ENCODE measurements around the gene RMND5A. TPM values are rescaled to one million over a fixed set of nuclear protein-coding genes. Genes with fewer than 3 reads are reported as not detected.

RMND5A gene, protein sequence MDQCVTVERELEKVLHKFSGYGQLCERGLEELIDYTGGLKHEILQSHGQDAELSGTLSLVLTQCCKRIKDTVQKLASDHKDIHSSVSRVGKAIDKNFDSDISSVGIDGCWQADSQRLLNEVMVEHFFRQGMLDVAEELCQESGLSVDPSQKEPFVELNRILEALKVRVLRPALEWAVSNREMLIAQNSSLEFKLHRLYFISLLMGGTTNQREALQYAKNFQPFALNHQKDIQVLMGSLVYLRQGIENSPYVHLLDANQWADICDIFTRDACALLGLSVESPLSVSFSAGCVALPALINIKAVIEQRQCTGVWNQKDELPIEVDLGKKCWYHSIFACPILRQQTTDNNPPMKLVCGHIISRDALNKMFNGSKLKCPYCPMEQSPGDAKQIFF
- polyA plus RNA-seq (ENCODE audit: insufficient read length in 10 of 10) = 10 to 100 TPM; 27.8 to 47.6 (median 34.7) TPM
- long read RNA-seq, donor 1, full-length matches to known transcripts = 8 of 32 reads
- long read RNA-seq, donor 1, partial matches to known transcripts = 24 of 32 reads
- long read RNA-seq, donor 1, other reads (novel, unspliced or antisense) = 0 of 32 reads
- long read RNA-seq, donor 2, full-length matches to known transcripts = 4 of 4 reads
- long read RNA-seq, donor 2, partial matches to known transcripts = 0 of 4 reads
- long read RNA-seq, donor 2, other reads (novel, unspliced or antisense) = 0 of 4 reads
- long read RNA-seq, donor 3 = 0 reads
- long read RNA-seq, donor 4, full-length matches to known transcripts = 2 of 8 reads
- long read RNA-seq, donor 4, partial matches to known transcripts = 6 of 8 reads
- long read RNA-seq, donor 4, other reads (novel, unspliced or antisense) = 0 of 8 reads
- long read RNA-seq, donor 5, full-length matches to known transcripts = 4 of 4 reads
- long read RNA-seq, donor 5, partial matches to known transcripts = 0 of 4 reads
- long read RNA-seq, donor 5, other reads (novel, unspliced or antisense) = 0 of 4 reads
- long read RNA-seq, donor 6, full-length matches to known transcripts = 4 of 4 reads
- long read RNA-seq, donor 6, partial matches to known transcripts = 0 of 4 reads
- long read RNA-seq, donor 6, other reads (novel, unspliced or antisense) = 0 of 4 reads
- long read RNA-seq, donor 7, full-length matches to known transcripts = 4 of 4 reads
- long read RNA-seq, donor 7, partial matches to known transcripts = 0 of 4 reads
- long read RNA-seq, donor 7, other reads (novel, unspliced or antisense) = 0 of 4 reads
- long read RNA-seq, donor 8, full-length matches to known transcripts = 3 of 3 reads
- long read RNA-seq, donor 8, partial matches to known transcripts = 0 of 3 reads
- long read RNA-seq, donor 8, other reads (novel, unspliced or antisense) = 0 of 3 reads
- long read RNA-seq, donor 9, full-length matches to known transcripts = 1 of 1 reads
- long read RNA-seq, donor 9, partial matches to known transcripts = 0 of 1 reads
- long read RNA-seq, donor 9, other reads (novel, unspliced or antisense) = 0 of 1 reads

GRCh38 chr2:86719637-86720539 lies at the start of gene RMND5A:
Gene RMND5A, plus strand, starts transcription at chr2:86720291. Its CDS starts 377 bp downstream, at chr2:86720668.
- peak; percentile 85 to 95 (median 87) for DNase-seq

DNA sequence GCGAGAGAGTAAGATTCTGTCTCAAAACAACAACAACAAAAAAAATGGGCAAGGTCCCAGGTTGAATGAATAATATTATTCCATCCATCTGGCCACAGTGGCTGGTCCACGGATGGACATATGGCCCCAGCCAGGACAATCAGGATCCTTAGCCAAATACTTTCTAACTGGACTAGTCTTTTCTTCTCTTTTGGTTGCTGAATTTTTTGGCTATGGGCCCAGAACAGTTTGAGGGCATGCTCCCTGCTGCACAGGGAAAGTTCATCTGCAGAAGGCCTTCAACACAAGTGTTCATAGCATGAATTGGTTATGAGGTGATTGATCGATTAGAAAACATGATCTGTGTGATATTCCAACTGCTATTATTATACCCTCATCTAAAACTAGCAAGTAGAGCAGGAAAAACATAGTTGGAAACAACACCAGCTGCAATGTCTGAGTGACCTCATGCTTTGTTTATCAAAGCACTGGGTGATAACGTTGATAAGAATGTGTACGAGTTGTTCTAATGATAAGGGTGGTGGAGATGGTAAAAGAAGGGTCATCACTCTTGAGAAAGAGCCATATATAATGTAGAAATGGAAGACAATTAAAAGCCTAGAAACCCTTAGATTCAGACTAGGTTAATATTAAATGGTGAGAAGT lies 48.6 kb upstream of the RMND5A start:
- DNase-seq = peak in 2 of 3 donors; percentile 2 to 9

DNA sequence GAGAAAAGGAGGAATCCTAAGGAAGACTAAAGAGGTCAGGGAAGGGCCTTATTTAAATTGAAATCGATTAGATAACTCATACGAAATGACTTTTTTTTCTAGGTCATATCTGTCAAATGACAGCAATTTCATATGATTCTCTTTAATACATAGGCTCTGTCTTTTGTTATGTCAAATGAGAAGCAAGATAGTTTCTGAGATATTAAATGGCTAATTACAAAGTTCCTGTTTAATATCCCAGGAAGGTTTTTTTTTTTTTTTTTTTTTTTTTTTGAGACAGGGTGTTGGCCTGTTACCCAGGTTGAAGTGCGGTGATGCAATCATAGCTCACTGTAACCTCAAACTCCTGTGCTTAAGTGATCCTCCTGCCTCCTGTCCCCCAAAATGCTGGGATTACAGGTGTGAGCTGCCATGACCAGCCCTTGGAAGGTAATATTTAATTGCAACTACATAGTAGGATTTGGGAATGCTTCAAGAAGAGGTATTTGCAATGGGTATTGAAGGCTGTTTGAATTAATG lies 48.0 kb upstream of the RMND5A start:
- DNase-seq = no peak

GRCh38 chr2:86673011-86673410 lies 47.1 kb upstream of the RMND5A start:
- no peak for DNase-seq

DNA sequence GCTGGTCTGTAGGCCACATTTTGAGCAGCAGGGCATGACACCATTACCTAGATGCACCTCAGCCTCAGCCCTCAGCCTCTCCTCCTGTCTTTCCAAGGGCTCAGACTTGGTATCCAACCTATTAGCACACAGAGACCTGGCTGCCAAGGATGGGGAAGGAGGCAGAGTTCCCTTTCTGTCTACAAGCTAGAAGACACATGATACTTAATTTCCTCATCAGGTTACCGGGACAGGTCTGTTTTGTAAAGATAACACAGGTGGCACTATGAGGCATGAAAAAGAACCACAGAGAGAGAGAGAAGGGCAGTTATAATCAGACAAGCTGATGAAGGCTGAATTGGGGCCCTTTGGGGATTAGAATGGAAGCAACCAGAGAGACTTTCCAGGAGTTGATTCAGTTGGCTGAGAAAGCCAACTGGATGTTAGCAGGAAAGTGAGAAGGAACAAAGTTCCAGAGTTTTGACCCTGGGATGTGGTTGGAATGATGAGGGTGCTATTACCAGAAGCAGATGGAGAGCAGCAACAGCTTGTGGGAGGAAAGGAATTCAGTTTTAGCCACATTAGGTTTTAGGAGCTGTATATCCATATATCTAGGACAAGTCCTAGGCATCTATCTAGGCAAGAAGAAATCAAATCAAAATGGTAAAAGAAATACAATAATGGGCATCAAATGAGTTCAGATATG lies 46.0 kb upstream of the RMND5A start:
- DNase-seq = no peak

DNA sequence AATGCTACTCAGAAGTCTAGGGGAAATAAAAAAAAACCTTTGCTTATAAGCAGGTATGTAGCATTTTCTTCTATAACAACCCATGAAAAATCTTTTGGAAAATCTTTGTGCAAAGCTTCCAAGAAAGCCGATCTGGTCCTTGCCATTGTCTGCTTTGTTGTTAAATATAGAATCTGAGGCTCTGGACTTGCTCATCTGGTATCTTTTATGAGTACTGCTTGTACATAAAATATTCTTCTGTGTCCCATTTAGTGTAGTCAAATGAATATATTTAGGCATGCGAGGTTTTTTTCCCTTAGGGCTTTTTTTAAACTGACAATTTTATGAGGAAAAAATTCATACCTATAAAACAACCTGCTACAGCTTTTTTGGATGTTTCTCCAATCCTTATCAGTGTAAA lies 45.0 kb upstream of the RMND5A start:
- no peak for DNase-seq

- no peak for DNase-seq
Observed at GRCh38 chr2:86675511-86676015, 44.5 kb upstream of the RMND5A start.

GRCh38 chr2:86677816-86678215 lies 42.3 kb upstream of the RMND5A start:
- DNase-seq = no peak

DNA sequence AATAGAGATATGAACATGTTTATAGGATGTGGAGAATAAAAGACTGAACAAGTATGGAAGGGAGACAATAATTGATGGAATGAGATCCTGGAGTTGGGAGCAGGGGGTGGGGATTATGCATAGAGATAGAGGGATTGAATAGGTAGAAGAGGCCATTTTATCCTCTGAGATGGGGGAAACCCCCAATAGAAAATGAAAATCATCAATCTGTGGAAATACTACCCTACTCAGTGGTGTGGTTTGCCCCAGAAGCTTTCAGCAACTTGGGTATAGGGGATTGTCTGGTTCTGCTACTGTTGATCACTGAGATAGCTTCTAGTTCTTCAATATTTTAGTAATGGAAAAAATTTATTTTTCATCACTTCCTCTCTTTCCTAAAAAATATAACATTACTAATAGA lies 41.1 kb upstream of the RMND5A start:
- no peak for DNase-seq

DNA sequence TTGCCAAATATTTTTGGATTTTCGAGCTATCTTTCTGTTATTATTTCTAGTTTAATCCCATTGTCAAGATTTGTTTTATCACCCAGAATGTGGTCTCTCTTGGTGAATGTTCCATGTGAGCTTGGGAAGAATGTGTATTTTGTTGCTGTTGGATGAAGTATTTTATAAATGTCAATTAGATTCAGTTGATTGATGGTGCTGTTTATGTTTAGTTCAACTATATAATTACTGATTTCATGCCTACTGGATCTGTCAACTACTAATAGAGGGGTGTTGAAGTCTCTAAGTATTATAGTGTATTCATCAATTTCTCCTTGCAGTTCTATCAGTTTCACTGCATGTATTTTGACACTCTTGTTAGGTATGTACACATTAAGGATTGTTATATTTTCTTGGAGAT lies 34.7 kb upstream of the RMND5A start:
- no peak for DNase-seq

DNA sequence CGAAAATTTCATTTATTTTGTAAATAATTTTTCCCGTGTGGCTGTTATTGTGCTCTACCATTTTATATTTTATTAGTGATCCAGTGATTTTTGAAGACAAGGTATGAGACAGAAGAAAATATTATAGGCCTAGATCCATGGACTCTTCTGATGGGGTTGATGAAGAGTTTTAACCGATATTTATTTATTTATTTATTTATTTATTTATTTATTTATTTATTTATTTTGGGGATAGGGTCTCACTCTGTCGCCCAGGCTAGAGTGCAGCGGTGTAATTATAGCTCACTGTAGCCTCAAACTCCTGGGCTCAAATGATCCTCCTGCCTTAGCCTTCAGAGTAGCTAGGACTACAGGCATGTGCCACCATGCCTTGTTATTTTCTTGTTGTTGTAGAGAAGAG lies 33.6 kb upstream of the RMND5A start:
- no peak for DNase-seq

- no peak for DNase-seq
Observed at GRCh38 chr2:86686905-86687304, 33.2 kb upstream of the RMND5A start.

DNA sequence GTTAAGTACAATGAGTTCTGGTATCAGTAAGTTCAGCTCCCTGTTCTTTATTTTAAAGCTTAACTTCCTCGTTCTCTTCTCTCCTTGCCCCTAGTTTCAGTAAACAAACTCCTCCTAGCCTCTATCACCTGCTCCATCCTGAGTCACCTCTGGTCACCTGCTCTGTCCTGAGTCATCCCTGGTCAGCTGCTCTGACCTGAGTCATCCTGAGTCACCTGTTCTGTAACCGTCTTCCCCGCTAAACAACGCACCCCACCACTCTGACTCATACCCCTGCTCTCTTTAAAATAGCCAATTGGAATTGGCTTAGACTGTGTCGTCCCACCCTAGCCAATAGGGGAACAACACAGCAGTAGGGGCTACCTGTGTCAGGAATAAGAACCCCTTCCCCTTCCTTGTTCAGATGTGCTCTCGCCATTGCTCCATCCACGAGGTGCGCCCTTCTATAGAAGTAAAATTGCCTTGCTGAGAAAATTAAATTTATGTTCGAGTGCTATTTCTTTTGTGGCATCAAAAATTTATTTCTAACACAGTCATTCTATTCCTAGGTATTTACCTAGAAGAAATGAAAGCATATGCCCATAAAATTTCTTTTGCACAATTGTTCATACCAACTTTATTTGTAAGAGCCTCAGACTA lies 24.9 kb upstream of the RMND5A start:
- DNase-seq = no peak

DNA sequence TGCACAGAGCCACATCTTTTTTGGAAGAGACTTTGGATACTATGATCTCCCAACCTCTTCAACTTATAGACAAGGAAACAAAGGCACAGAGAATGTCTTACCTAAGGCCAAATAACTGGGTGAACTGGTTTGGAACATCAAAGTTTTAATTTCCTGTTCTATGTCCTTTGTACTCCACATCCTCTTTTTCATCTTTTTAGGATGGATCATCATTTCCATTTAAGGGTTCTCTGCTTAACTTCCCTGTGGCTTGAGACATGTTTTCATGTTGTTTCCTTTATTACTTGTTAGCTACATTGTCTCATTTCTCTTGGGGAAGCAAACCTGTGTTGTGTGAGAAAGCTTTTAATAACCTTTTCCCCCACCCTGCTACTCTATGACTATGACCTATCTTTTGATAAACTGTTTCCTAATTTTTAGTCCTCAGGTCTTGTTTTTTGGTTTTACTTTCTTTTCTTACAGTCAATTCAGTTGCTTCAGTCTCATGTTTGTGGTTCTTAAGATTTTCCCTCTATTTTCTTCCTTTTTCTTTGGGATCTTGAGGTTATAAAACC lies 22.5 kb upstream of the RMND5A start:
- DNase-seq = no peak

GRCh38 chr2:86700690-86701089 lies 19.4 kb upstream of the RMND5A start:
- DNase-seq = peak in 2 of 3 donors; percentile 25 to 46

GRCh38 chr2:86703704-86704361 lies 16.3 kb upstream of the RMND5A start:
- peak; percentile 20 to 44 (median 37) for DNase-seq

GRCh38 chr2:86704459-86704971 lies 15.6 kb upstream of the RMND5A start:
- peak; percentile 3 to 45 (median 8) for DNase-seq
